Mucosa of descending colon (tissue), 3 donors: ENCODE measurements around the gene B4GALNT4. TPM values are rescaled to one million over a fixed set of nuclear protein-coding genes. Genes with fewer than 3 reads are reported as not detected.
"Not testable (repeated sequence)": the region's sequence is repeated elsewhere in the genome, so short reads cannot be mapped to it uniquely, and the experiment has no call there.

Source experiments
- ATAC-seq: fragments of 200-7000 bp; cut with Tn5 transposase; one replicate; pipeline ENCODE4 v1.9.1; 2020; ENCODE audit warnings: mild to moderate bottlenecking, moderate library complexity
- DNase-seq, 3 donors: peaks; one replicate each; pipeline ENCODE4 v3.0.0-alpha.2; 2020
- H3K36me3 ChIP-seq: fragments of 200-600 bp; one replicate; pipeline ENCODE4 v1.8.0; 2021; ENCODE audit warnings: low read depth, mild to moderate bottlenecking
- H3K4me1 ChIP-seq: fragments of 200-600 bp; one replicate; pipeline ENCODE4 v1.8.0; 2021; ENCODE audit warnings: low read depth, mild to moderate bottlenecking
- H3K4me3 ChIP-seq: fragments of 200-600 bp; one replicate; pipeline ENCODE4 v1.8.0; 2021; ENCODE audit warnings: mild to moderate bottlenecking
- H3K9me3 ChIP-seq: fragments of 200-600 bp; one replicate; pipeline ENCODE4 v1.8.0; 2021; ENCODE audit warnings: mild to moderate bottlenecking
- CTCF ChIP-seq: fragments of 200-600 bp; IDR thresholded peaks from one replicate; pipeline ENCODE4 v1.8.0; 2022; ENCODE audit warnings: antibody characterized with exemption, mild to moderate bottlenecking
- intact Hi-C, 2 donors: fragments of 100-400 bp; cut with DNase I in 1 of 2; cut with micrococcal nuclease in 1 of 2; formaldehyde crosslinking; loops; one replicate each; pipeline versions ENCODE4 v1.11.0 to v1.11.1; 2022; cut with DNase I, micrococcal nuclease
- total RNA-seq, 3 donors: library from RNA; stranded (reverse); fragmentation: NEBNext Ultra II Directional in 2 of 3; extraction: Animal tissue kit (Norgen Biotek cat#: 25700) in 2 of 3; gene quantifications; one replicate each; pipeline versions ENCODE4 v1.2.1 to v1.2.4, GENCODE V29; 2021 to 2023
- donor health status: DM: no; HTN: no; CAD: no; lungs with moderate emphysema.
- donor health status: DM: no; HTN: no; CAD: no.
- donor health status: DM: no; HTN: yes; CAD: no.

The B4GALNT4 gene
- total RNA-seq, 3 donors from 2014 or later, result 2.1 to 11.8 (median 2.2) TPM

GRCh38 chr11:409600-410483 lies 40.5 kb downstream of the B4GALNT4 start:
- no peak overlapping the region for H3K4me3 ChIP-seq
- H3K4me1 ChIP-seq, result peaks cover 16% of the 10 kb centered on the region
- no peak for TF ChIP-seq CTCF
- intact Hi-C loops, result no loop called here
- H3K36me3 ChIP-seq, result no peaks in the 10 kb centered on the region
- H3K9me3 ChIP-seq, result no peaks in the 10 kb centered on the region
- peak in 1 of 3 donors; percentile 49 for DNase-seq
- ATAC-seq, result no peak

GRCh38 chr11:410711-411110 lies 41.4 kb downstream of the B4GALNT4 start:
- peak in 1 of 3 donors; percentile 27 for DNase-seq
- peaks cover 22% of the 10 kb centered on the region for H3K4me1 ChIP-seq
- intact Hi-C loops, ATAC-seq, H3K9me3 ChIP-seq, H3K36me3 ChIP-seq, H3K4me3 ChIP-seq: not testable (repeated sequence)

GRCh38 chr11:411520-411919 lies 42.2 kb downstream of the B4GALNT4 start:
- peaks cover 21% of the 10 kb centered on the region for H3K4me1 ChIP-seq
- intact Hi-C loops, ATAC-seq: not testable (repeated sequence)

GRCh38 chr11:412641-413119 lies 43.4 kb downstream of the B4GALNT4 start:
- no peaks in the 10 kb centered on the region for H3K36me3 ChIP-seq
- DNase-seq, result peak in 1 of 3 donors; percentile 53
- no peak for ATAC-seq
- no peaks in the 10 kb centered on the region for H3K9me3 ChIP-seq
- H3K4me1 ChIP-seq, result peaks cover 15% of the 10 kb centered on the region
- no peak overlapping the region for H3K4me3 ChIP-seq
- TF ChIP-seq CTCF, result no peak
- intact Hi-C loops, result no loop called here

More at GRCh38 chr11:411520-411919, 42.2 kb downstream of the B4GALNT4 start:
- not testable (repeated sequence) for H3K36me3 ChIP-seq, H3K9me3 ChIP-seq, H3K4me3 ChIP-seq
- peak in 2 of 3 donors; percentile 19 to 44 for DNase-seq

- DNase-seq (peak in 1 of 3 donors; percentile 55), ATAC-seq (no peak)
- intact Hi-C loops, result no loop called here
- no peaks in the 10 kb centered on the region for H3K9me3 ChIP-seq
- peaks cover 15% of the 10 kb centered on the region for H3K4me1 ChIP-seq
- H3K4me3 ChIP-seq, result no peak overlapping the region
- H3K36me3 ChIP-seq, result no peaks in the 10 kb centered on the region
- no peak for TF ChIP-seq CTCF
Measured at GRCh38 chr11:413120-414081, 44.1 kb downstream of the B4GALNT4 start.

- Histone ChIP-seq H3K9me3 (no peaks in the 10 kb centered on the region), H3K36me3 (no peaks in the 10 kb centered on the region), H3K4me3 (no peak overlapping the region), H3K4me1 (peaks cover 15% of the 10 kb centered on the region)
- ATAC-seq (no peak), DNase-seq (peak in 1 of 3 donors; percentile 55)
- intact Hi-C loops, result no loop called here
- no peak for TF ChIP-seq CTCF
Measured at GRCh38 chr11:414318-414857, 45.1 kb downstream of the B4GALNT4 start.
